HUES48 (cell line): Measurements from ENCODE around the gene FOXO3.

Source experiments
- H3K27ac ChIP-seq: one replicate; pipeline ENCODE4 v1.7.0; 2013; ENCODE audit warnings: low read depth, low read length, inconsistent platforms
- H3K27me3 ChIP-seq: 2 replicates; pipeline ENCODE4 v1.6.1; 2013; ENCODE audit warnings: mild to moderate bottlenecking, low read length; ENCODE audit not compliant: control insufficient read depth, insufficient read depth
- H3K36me3 ChIP-seq: 2 replicates; pipeline ENCODE4 v1.6.1; 2013; ENCODE audit warnings: low read length; ENCODE audit not compliant: control insufficient read depth, insufficient read depth
- H3K4me1 ChIP-seq: 2 replicates; pipeline ENCODE4 v1.6.1; 2013; ENCODE audit warnings: mild to moderate bottlenecking, low read length; ENCODE audit not compliant: control insufficient read depth, insufficient read depth
- H3K4me3 ChIP-seq: 2 replicates; pipeline ENCODE4 v1.5.1; 2013; ENCODE audit warnings: mild to moderate bottlenecking, low read depth, low read length
- H3K9ac ChIP-seq: 2 replicates; pipeline ENCODE4 v1.6.1; 2013; ENCODE audit warnings: mild to moderate bottlenecking, low read depth, low read length, moderate library complexity
- H3K9me3 ChIP-seq: 2 replicates; pipeline ENCODE4 v1.6.1; 2013; ENCODE audit warnings: low read length; ENCODE audit not compliant: control insufficient read depth, insufficient read depth

The FOXO3 gene

DNA sequence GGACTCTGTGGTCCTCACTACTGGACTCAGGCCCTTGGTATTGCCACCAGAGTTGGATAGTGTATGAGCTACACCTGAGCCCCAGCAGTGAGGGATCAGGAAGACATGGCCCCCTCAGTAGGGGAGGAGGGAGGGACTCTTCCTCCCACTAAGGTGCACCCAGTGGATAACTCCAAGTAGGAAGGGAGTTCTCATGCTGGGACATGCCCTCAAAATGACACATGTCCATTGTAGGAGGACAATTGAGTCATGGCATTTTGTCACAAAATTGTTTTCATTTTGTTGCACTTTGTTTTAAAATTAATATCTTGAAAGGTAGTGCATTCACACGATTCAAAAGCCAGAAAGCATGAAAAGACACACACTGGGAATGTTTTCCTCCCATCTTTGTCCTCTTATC lies 127.2 kb downstream of the FOXO3 start:
- Histone ChIP-seq H3K27me3 (no peaks in the 10 kb centered on the region), H3K4me3 (no peak overlapping the region), H3K27ac (no peak overlapping the region), H3K4me1 (peaks cover 7% of the 10 kb centered on the region), H3K36me3 (no peaks in the 10 kb centered on the region), H3K9ac (no peak overlapping the region), H3K9me3 (no peaks in the 10 kb centered on the region)

DNA sequence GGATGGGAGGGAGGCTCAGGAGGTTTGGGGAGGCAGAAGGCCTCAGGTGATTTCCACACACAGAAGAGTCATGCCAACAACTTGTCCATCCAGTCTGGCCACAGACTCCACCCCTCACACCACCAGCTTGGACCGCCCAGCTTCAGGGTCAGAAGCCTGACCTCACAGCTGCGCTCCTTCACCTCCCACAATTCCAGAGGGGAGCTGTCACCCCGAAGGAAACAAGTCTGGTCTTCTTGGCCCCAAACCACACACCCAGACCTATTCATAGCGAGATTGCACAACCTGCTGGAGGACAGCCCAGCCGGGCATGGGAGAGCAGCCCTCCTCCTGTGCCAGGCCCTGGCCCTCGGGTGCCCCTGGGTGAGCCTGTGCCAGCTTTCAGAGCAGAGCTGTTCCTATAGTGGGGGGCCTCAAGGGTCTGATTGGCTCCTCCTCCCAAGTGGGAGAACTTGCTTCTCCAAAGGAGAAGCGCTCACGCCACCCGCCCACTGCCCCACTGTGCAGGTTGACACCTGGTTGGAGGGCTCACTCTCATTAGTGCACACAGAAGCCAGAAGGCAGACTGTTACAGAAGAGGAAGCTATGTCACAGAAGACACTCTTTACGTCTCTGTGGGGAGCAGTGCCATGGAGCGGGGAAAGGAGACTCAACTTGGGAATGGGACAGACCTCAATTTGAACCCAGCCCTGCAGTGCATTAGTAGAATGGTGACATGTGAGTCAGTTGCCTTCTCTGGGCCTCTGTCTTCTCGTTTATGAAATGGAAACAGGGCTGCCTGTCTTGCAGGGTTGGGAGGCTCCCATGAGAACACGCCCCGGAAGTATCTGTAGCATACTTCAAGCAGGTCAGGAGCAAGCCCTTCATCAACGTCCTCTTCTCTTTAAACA lies 128.8 kb downstream of the FOXO3 start:
- H3K36me3 ChIP-seq, result no peaks in the 10 kb centered on the region
- H3K27ac ChIP-seq, result no peak overlapping the region
- H3K4me3 ChIP-seq, result no peak overlapping the region
- H3K27me3 ChIP-seq, result no peaks in the 10 kb centered on the region
- no peaks in the 10 kb centered on the region for H3K9me3 ChIP-seq
- no peak overlapping the region for H3K9ac ChIP-seq
- peaks cover 7% of the 10 kb centered on the region for H3K4me1 ChIP-seq

DNA sequence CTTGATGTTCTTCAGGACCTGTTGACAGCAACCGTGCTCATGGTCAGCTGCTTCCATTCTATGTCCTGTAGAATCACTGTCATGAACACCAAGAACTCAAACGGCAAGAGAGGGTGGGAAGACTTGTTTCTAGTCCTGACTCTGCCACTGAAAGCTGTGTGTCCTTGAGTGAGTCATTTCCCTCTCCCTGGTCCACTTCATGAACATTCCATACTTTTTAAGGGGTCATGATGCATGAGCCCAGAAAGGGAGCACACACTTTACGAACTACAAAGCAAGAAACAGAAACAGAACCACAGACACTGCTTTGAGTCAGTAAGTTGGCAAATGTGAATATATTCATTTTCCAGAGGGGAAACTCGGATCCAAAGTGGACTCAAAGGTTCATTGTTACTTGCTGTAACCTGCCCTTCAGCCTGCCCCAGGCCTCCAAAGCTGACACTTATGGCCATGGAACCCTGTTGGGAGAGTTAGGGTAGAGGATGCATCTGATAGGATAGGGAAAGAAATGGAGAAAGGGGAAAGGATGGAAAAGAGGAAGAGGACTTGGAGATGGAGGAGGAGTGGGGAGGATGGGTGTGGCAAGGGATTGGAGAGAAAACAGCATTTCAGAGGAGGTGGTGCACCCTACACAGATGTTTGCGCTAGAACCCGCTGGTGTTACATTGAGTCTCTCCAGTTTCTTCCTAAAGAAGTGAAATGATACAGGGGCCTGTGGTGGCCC lies 129.8 kb downstream of the FOXO3 start:
- H3K9me3 ChIP-seq, result no peaks in the 10 kb centered on the region
- H3K9ac ChIP-seq, result no peak overlapping the region
- H3K27ac ChIP-seq, result no peak overlapping the region
- H3K27me3 ChIP-seq, result no peaks in the 10 kb centered on the region
- H3K4me3 ChIP-seq, result no peak overlapping the region
- H3K4me1 ChIP-seq, result peaks cover 7% of the 10 kb centered on the region
- H3K36me3 ChIP-seq, result no peaks in the 10 kb centered on the region

DNA sequence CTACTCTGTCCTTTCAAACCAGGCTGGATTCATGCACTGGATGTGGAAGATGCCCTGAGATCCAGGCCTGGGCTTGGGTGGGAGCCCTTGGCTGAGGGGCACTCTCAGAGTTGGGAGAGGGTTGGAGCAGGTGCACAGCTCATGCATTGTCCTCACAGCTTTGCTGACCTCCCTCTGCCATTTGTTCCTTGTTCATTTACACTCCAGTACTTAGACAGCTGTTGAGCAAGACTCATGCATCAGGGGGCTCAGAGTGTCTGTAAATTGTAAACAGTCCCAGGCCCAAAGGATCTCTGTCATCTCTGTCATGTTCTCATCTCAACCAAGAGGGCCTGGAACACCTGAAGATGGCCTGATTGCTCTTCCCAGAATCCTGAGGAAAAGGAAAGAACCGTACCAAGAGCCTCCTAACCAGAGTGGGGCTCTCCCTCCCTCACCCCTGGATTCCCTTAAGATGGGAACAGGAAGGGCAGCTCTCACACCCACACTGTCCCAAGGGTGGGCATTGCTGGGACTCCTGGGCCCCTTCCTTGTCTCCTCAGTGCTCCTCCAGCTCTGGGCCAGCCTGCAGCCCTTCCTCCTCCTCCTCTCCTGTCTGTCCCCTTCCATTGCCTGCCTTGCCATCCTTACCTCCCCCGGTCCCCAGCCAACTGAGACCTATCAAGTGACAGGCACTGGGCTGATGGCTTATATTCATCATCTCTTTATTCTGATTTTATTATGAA lies 132.9 kb downstream of the FOXO3 start:
- no peak overlapping the region for H3K27ac ChIP-seq
- no peaks in the 10 kb centered on the region for H3K9me3 ChIP-seq
- peaks cover 7% of the 10 kb centered on the region for H3K4me1 ChIP-seq

DNA sequence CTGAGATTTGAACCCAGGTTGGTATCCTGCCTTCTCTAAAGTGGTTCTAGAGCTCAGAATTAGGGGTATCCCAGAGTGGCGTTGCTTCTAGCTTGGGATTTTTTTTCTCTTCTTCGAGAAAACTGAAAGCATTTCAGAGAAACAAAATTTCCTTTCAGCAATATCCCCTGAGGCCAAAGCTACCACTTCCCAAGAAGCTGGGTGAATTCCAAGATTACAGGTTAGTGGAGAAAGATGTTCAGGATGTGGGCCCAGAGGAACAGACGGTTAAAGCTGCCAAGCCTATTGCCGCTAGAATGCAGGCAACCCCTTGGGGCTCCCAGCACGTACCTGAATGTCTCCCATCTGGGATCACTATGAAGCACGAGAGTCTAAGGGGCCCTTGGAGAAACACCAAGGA lies 134.1 kb downstream of the FOXO3 start:
- no peak overlapping the region for H3K4me3 ChIP-seq
- H3K4me1 ChIP-seq, result peaks cover 7% of the 10 kb centered on the region
- H3K9ac ChIP-seq, result no peak overlapping the region
- H3K27me3 ChIP-seq, result no peaks in the 10 kb centered on the region
- H3K9me3 ChIP-seq, result no peaks in the 10 kb centered on the region
- H3K36me3 ChIP-seq, result no peaks in the 10 kb centered on the region
- no peak overlapping the region for H3K27ac ChIP-seq

More for the DNA sequence above, 132.9 kb downstream of the FOXO3 start:
- Histone ChIP-seq H3K36me3 (no peaks in the 10 kb centered on the region), H3K27me3 (no peaks in the 10 kb centered on the region), H3K9ac (no peak overlapping the region), H3K4me3 (no peak overlapping the region)

DNA sequence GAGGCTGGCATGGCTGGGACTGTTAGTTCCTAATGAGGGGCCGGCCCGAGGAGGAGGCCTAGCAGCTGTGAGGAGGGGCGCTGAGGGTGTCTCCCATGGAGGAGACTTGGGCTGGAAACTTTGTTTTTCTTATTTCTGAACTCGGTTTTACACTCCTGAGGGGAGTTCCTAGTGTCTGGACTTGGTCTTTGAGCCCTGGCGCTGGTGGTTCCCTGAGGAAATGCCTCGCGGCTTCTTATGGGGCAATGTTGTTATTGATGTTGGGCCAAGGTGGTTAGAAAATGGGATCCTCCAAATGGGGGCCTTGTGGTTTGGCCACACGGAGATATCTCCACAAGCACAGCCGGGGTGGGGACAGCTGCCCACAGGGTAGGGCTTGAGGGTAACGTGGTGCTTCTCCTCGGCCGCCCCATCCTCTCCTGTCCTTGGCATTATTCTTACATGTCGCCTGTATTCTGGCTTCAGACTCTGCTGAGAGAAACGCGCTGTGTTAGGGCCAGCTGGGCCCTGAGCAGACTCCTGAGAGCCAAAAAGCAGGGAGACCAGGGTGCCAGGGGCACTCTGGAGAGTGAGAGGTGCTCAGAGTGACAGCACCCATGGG lies 136.9 kb downstream of the FOXO3 start:
- Histone ChIP-seq H3K9ac (no peak overlapping the region), H3K27ac (no peak overlapping the region), H3K9me3 (peaks cover 12% of the 10 kb centered on the region), H3K27me3 (no peaks in the 10 kb centered on the region), H3K4me1 (no peaks in the 10 kb centered on the region; the same call in 1 of the 2 replicates), H3K36me3 (no peaks in the 10 kb centered on the region), H3K4me3 (no peak overlapping the region)

DNA sequence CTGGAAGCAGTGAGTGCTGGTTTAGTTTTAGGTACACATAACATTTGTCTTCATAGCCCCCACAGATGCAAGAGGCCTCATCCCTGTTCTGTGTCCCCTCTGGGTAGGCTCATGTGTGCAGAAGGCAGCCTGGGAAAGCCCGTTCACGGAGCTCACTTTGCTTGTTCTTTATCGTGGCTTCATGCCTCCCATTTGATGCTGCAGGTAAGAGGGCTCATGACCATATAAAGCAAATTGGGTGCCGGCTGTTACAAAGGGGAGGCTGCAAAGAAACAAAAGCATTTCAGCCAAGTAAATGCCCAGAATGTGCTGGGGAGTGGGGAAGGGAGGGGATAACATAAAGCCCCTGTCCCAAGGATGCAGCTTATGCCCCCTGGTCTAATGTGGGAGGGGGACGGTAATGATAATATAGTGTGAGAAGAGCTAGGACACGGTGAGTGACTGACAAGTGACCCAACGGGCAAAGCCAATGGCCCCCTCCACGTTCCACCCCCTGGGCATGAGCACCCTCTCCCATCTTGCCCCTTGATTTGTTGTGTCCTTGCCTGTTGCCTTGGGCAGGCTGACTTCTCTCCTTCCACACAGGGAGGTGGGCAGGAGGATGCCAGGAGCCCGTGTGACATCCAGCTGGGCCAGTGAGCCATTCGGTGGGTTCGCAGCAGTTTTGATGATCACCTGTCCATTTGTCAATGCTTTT lies 138.0 kb downstream of the FOXO3 start:
- no peak overlapping the region for H3K27ac ChIP-seq
- no peaks in the 10 kb centered on the region for H3K36me3 ChIP-seq
- no peaks in the 10 kb centered on the region for H3K27me3 ChIP-seq
- peaks cover 17% of the 10 kb centered on the region for H3K9me3 ChIP-seq
- no peaks in the 10 kb centered on the region; the same call in 1 of the 2 replicates for H3K4me1 ChIP-seq
- H3K9ac ChIP-seq, result no peak overlapping the region
- no peak overlapping the region for H3K4me3 ChIP-seq

DNA sequence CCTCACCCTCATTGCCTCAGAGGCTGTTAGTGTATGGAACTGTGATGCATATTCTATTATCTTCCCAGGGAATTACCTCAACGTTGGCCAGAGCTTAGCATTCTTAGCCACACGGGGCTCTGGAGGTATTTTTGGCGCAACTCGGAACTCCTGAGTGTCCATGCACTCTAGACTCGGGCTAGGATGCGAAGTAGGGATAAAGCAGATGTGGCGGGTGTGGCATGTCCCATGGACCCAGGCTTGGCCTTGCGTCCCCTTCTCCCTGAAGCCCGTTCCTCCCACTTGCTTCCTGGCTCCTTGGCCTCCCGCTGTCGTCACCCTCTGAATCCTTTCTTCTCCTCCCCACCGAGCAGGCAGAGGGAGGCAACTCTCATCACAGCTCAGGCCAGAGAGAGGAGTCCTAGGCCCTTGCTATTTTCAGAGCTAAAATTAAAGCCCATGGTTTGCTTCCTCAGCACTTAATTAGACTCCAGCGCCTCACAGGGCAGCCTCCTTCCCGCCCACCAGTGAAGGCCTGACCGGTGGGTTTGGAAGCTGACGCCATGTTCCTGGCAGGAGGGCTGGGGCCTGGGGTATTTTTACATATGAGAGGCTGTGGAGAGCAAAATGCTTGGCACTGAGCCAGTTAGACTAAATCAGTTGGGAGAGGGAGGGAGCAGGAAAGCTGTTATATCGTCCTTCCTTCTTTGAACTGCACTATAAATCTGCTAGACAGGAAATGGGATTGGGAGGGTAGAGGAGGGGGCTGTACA lies 138.7 kb downstream of the FOXO3 start:
- peaks cover 17% of the 10 kb centered on the region for H3K9me3 ChIP-seq
- H3K9ac ChIP-seq, result no peak overlapping the region
- H3K4me3 ChIP-seq, result no peak overlapping the region
- H3K36me3 ChIP-seq, result no peaks in the 10 kb centered on the region
- H3K27ac ChIP-seq, result no peak overlapping the region
- no peaks in the 10 kb centered on the region for H3K27me3 ChIP-seq
- H3K4me1 ChIP-seq, result no peaks in the 10 kb centered on the region; the same call in 1 of the 2 replicates

DNA sequence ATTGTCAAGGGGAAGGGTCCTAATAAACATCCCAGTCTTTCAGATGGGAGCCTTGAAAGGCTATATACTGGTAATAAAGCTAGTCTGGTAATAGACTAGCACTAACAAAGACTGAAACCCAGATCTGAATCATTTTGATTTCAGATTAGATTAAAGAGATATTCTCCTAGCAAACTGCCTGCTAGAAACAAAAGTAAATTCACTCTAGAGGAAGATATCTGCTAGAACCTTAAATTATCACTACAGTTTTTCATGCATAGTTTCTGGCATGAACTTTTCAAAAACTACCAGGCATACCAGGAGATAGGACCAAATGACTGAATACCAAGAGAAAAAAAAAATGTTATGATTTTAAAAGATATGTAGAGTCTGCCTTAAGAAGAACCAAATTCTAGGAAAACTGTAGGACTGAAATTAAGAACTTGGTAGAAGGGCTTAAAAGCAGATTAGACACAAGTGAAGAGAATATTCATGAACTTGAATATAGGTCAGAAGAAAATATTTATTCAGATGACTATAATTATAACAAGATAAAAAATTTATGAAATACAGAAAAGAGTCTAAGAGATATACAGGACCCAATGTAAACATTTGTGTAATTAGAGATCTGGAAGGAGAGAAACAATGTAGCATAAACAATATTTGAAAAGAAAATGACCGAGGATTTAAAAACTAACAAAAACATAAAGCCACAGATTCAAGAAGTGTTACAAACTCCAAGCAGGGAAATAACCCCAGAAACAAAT lies 141.6 kb downstream of the FOXO3 start:
- no peak overlapping the region for H3K9ac ChIP-seq
- H3K36me3 ChIP-seq, result no peaks in the 10 kb centered on the region
- H3K9me3 ChIP-seq, result peaks cover 17% of the 10 kb centered on the region
- peaks cover 2% of the 10 kb centered on the region; the same call in 1 of the 2 replicates for H3K4me1 ChIP-seq
- no peak overlapping the region for H3K4me3 ChIP-seq
- no peak overlapping the region for H3K27ac ChIP-seq
- H3K27me3 ChIP-seq, result no peaks in the 10 kb centered on the region
